Activated T-cell treated with anti-CD3 and anti-CD28 coated beads, Interleukin-2, amount 50 U/mL, for 4 hours (primary cell): Measurements from ENCODE around the gene PLD6. TPM values are rescaled to one million over a fixed set of nuclear protein-coding genes. Genes with fewer than 3 reads are reported as not detected.
A peak's percentile ranks its signal among the peaks of the same experiment; 100 is the strongest.

Source experiments
- ATAC-seq, 2 donors: fragments of 200-7000 bp; cut with Tn5 transposase; one replicate each; pipeline ENCODE4 v1.10.0; 2021
- DNase-seq: peaks from one replicate; pipeline ENCODE4 v3.0.0-alpha.2; 2020
- H3K27me3 Mint-ChIP-seq: one replicate; pipeline ENCODE4 v1.8.0; 2021; ENCODE audit warnings: low read depth, mixed read lengths
- H3K36me3 Mint-ChIP-seq: one replicate; pipeline ENCODE4 v1.8.0; 2022; ENCODE audit warnings: mixed read lengths; ENCODE audit not compliant: insufficient read depth
- H3K4me1 Mint-ChIP-seq: one replicate; pipeline ENCODE4 v1.8.0; 2021; ENCODE audit warnings: low read depth, mixed read lengths
- H3K4me3 Mint-ChIP-seq: one replicate; pipeline ENCODE4 v1.8.0; 2021; ENCODE audit warnings: mild to moderate bottlenecking, moderate library complexity, mixed read lengths
- H3K9me3 Mint-ChIP-seq: one replicate; pipeline ENCODE4 v1.8.0; 2021; ENCODE audit warnings: mixed read lengths
- total RNA-seq, 3 donors: library from RNA; stranded (reverse); gene quantifications; one replicate each; pipeline ENCODE4 v1.2.1, GENCODE V29; 2021

Gene PLD6
- total RNA-seq, 3 donors from 2014 or later, result 27.4 to 38.3 (median 32.7) TPM

GRCh38 chr17:17155568-17155967, 50.6 kb downstream of the PLD6 start:
- H3K9me3 Mint-ChIP-seq, result no peaks in the 10 kb centered on the region
- ATAC-seq, result no peak

DNA sequence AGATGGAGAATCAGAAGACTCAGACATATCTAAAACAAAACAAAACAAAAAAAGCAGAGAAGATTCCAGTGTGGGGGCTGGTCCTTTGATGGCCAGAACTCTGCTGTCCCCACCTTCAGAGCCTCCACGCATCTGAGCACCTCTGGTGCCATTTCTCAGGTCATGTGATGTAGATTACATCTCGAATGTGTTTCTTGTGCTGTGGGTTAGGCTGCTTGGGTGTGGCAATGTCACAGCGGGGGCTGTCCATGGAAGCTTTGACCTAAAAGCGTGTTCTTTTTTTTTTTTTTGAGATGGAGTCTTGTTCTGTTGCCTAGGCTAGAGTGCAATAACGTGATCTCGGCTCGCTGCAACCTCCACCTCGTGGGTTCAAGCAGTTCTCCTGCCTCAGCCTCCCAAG, 51.2 kb downstream of the PLD6 start:
- Mint-ChIP-seq H3K9me3 (no peaks in the 10 kb centered on the region), H3K4me1 (peaks cover 47% of the 10 kb centered on the region), H3K36me3 (peaks cover 39% of the 10 kb centered on the region), H3K4me3 (no peak overlapping the region), H3K27me3 (no peaks in the 10 kb centered on the region)
- no peak for ATAC-seq
- DNase-seq, result no peak

More at GRCh38 chr17:17155568-17155967, 50.6 kb downstream of the PLD6 start:
- no peak for DNase-seq
- peaks cover 36% of the 10 kb centered on the region for H3K36me3 Mint-ChIP-seq
- no peaks in the 10 kb centered on the region for H3K27me3 Mint-ChIP-seq
- H3K4me1 Mint-ChIP-seq, result peaks cover 43% of the 10 kb centered on the region
- no peak overlapping the region for H3K4me3 Mint-ChIP-seq

- ATAC-seq, result no peak
- Mint-ChIP-seq H3K4me1 (peaks cover 50% of the 10 kb centered on the region), H3K27me3 (no peaks in the 10 kb centered on the region), H3K36me3 (peaks cover 36% of the 10 kb centered on the region), H3K9me3 (no peaks in the 10 kb centered on the region), H3K4me3 (no peak overlapping the region)
- DNase-seq, result no peak
Measured at GRCh38 chr17:17154556-17154955, 51.6 kb downstream of the PLD6 start.

- H3K36me3 Mint-ChIP-seq, result peaks cover 31% of the 10 kb centered on the region
- H3K4me1 Mint-ChIP-seq, result peaks cover 50% of the 10 kb centered on the region
- H3K4me3 Mint-ChIP-seq, result no peak overlapping the region
- ATAC-seq, result no peak
- no peaks in the 10 kb centered on the region for H3K9me3 Mint-ChIP-seq
- no peak for DNase-seq
- H3K27me3 Mint-ChIP-seq, result no peaks in the 10 kb centered on the region
Measured at GRCh38 chr17:17153709-17154108, 52.4 kb downstream of the PLD6 start.

DNA sequence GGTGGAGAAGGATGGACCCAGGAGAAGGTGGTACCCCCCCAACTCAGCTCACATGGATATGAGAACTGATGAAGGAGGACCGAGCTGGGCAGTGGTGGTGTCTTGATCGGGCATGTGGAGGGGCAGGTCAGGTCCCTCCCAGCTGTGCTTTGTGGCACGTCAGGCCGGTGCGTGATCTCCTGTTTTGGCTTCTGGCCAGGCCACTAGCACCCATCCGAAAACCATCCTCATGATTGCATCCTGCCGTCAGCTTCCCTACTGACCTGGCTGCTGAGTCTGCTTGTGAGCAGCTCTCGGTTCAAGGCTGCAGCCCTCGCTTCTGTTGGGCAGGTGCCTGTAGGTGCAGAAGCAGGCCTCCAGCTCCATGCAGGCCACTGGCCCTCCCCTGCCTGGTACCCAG, 53.1 kb downstream of the PLD6 start:
- H3K4me3 Mint-ChIP-seq, result no peak overlapping the region
- peaks cover 33% of the 10 kb centered on the region for H3K36me3 Mint-ChIP-seq
- ATAC-seq (no peak), DNase-seq (no peak)
- no peaks in the 10 kb centered on the region for H3K9me3 Mint-ChIP-seq
- no peaks in the 10 kb centered on the region for H3K27me3 Mint-ChIP-seq
- H3K4me1 Mint-ChIP-seq, result peaks cover 50% of the 10 kb centered on the region

- peaks cover 34% of the 10 kb centered on the region for H3K36me3 Mint-ChIP-seq
- no peaks in the 10 kb centered on the region for H3K27me3 Mint-ChIP-seq
- peak overlapping the region; percentile 4 for H3K4me3 Mint-ChIP-seq
- peaks cover 50% of the 10 kb centered on the region for H3K4me1 Mint-ChIP-seq
- no peaks in the 10 kb centered on the region for H3K9me3 Mint-ChIP-seq
- ATAC-seq (no peak), DNase-seq (no peak)
Measured at GRCh38 chr17:17152385-17152784, 53.7 kb downstream of the PLD6 start.

- no peaks in the 10 kb centered on the region for H3K9me3 Mint-ChIP-seq
- H3K36me3 Mint-ChIP-seq, result peaks cover 33% of the 10 kb centered on the region
- H3K4me1 Mint-ChIP-seq, result peaks cover 50% of the 10 kb centered on the region
- no peak overlapping the region for H3K4me3 Mint-ChIP-seq
- no peaks in the 10 kb centered on the region for H3K27me3 Mint-ChIP-seq
- peak in 1 of 2 donors; percentile 36 for ATAC-seq
- DNase-seq, result no peak
Measured at GRCh38 chr17:17151962-17152361, 54.2 kb downstream of the PLD6 start.

DNA sequence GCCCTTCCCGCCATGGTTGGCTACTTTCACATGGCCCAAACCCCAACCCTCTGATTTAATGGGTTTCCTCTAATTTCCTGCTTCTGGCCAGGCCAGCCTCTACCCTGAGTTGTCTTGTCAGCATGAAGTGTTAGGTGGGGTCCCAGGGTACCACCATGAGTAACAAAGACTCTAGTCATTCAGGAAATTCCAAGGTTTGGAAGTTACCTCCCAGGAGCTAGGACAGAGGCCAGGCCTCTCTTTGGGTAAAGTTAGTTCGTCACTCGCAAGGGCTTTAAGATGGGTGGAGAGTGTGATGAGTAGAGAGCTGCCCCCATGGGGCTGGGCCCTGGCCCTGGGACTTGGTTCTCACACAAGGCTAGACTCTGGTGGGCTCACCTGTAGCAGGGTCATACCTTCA, 54.6 kb downstream of the PLD6 start:
- ATAC-seq (no peak), DNase-seq (no peak)
- H3K4me1 Mint-ChIP-seq, result peaks cover 50% of the 10 kb centered on the region
- no peaks in the 10 kb centered on the region for H3K9me3 Mint-ChIP-seq
- H3K27me3 Mint-ChIP-seq, result no peaks in the 10 kb centered on the region
- peaks cover 29% of the 10 kb centered on the region for H3K36me3 Mint-ChIP-seq
- H3K4me3 Mint-ChIP-seq, result no peak overlapping the region

GRCh38 chr17:17151055-17151454, 55.1 kb downstream of the PLD6 start:
- Mint-ChIP-seq H3K27me3 (no peaks in the 10 kb centered on the region), H3K4me3 (no peak overlapping the region), H3K9me3 (no peaks in the 10 kb centered on the region), H3K36me3 (peaks cover 28% of the 10 kb centered on the region), H3K4me1 (peaks cover 50% of the 10 kb centered on the region)
- peak; percentile 57 to 61 for ATAC-seq
- DNase-seq, result no peak

Other genes with a start within 250 kb of the PLD6 start
- under 1 TPM in 1 of 3 donors, not detected in 2; 0.30 TPM for gene TNFRSF13B, start 234.2 kb downstream of the PLD6 start, total RNA-seq
- 100 to 1,000 TPM; 121 to 132 (median 132) TPM for gene MPRIP, start 163.9 kb downstream of the PLD6 start, total RNA-seq
- 10 to 100 TPM; 15.6 to 27.0 (median 25.6) TPM for gene FLCN, start 30.8 kb upstream of the PLD6 start, total RNA-seq
- 100 to 1,000 TPM; 154 to 163 (median 161) TPM for gene COPS3, start 74.9 kb upstream of the PLD6 start, total RNA-seq
- 1 to 10 TPM; 2.6 to 3.3 (median 3.2) TPM for gene NT5M, start 97.0 kb upstream of the PLD6 start, total RNA-seq